Measurements from ENCODE around the gene PRDX3. TPM values are rescaled to one million over a fixed set of nuclear protein-coding genes. Genes with fewer than 3 reads are reported as not detected.

The PRDX3 gene
- total RNA-seq, 2 donors from 2014 or later: 153 to 173 TPM

- Histone ChIP-seq H3K4me3 (ENCODE audit: low read length) (no peak overlapping the region), H3K9ac (ENCODE audit: extremely low read depth, low read length, poor library complexity, severe bottlenecking) (no peak overlapping the region), H3K27ac (ENCODE audit: low read depth, low read length) (no peak overlapping the region), H3K36me3 (ENCODE audit: control insufficient read depth, insufficient read depth, low read length) (no peaks in the 10 kb centered on the region), H3K4me1 (ENCODE audit: control insufficient read depth, insufficient read depth, low read length) (peaks cover 12% of the 10 kb centered on the region), H3K27me3 (ENCODE audit: control insufficient read depth, insufficient read depth, low read length, poor library complexity, severe bottlenecking) (no peaks in the 10 kb centered on the region), H3K9me3 (ENCODE audit: control insufficient read depth, low read length) (no peaks in the 10 kb centered on the region)
- no peak for DNase-seq
- Mint-ChIP-seq H3K9me3 (no peaks in the 10 kb centered on the region), H3K4me1 (peaks cover 17% of the 10 kb centered on the region), H3K4me3 (no peak overlapping the region), H3K27ac (no peak overlapping the region), H3K27me3 (ENCODE audit: insufficient read depth) (no peaks in the 10 kb centered on the region), H3K36me3 (ENCODE audit: low read depth) (no peaks in the 10 kb centered on the region)
- no peak for TF ChIP-seq CTCF (conservative IDR thresholded peaks at IDR 0.05)
- WGBS, 2 experiments (ENCODE audit: insufficient coverage in 1 of 2, insufficient read length in 1 of 2): 93 to 96% methylated on average over 8 to 9 of the region's 9 CpGs
Observed at GRCh38 chr10:119222966-119223386, 44.4 kb upstream of the PRDX3 start.

GRCh38 chr10:119222537-119222936 lies 43.9 kb upstream of the PRDX3 start:
- H3K9me3 ChIP-seq (ENCODE audit: control insufficient read depth, low read length): no peaks in the 10 kb centered on the region
- no peaks in the 10 kb centered on the region for H3K27me3 ChIP-seq (ENCODE audit: control insufficient read depth, insufficient read depth, low read length, poor library complexity, severe bottlenecking)
- no peaks in the 10 kb centered on the region for H3K36me3 Mint-ChIP-seq (ENCODE audit: low read depth)
- peak overlapping the region; percentile 50 for H3K27ac Mint-ChIP-seq
- WGBS, 2 experiments (ENCODE audit: insufficient coverage in 1 of 2, insufficient read length in 1 of 2): 64 to 70% methylated on average over 6 to 9 of the region's 9 CpGs
- no peaks in the 10 kb centered on the region for H3K36me3 ChIP-seq (ENCODE audit: control insufficient read depth, insufficient read depth, low read length)
- H3K4me1 Mint-ChIP-seq: peaks cover 17% of the 10 kb centered on the region
- H3K4me3 ChIP-seq (ENCODE audit: low read length): no peak overlapping the region
- H3K27me3 Mint-ChIP-seq (ENCODE audit: insufficient read depth): no peaks in the 10 kb centered on the region
- H3K4me1 ChIP-seq (ENCODE audit: control insufficient read depth, insufficient read depth, low read length): peaks cover 12% of the 10 kb centered on the region
- no peaks in the 10 kb centered on the region for H3K9me3 Mint-ChIP-seq
- H3K27ac ChIP-seq (ENCODE audit: low read depth, low read length): no peak overlapping the region
- peak; percentile 56 for DNase-seq
- no peak overlapping the region for H3K9ac ChIP-seq (ENCODE audit: extremely low read depth, low read length, poor library complexity, severe bottlenecking)
- H3K4me3 Mint-ChIP-seq: peak overlapping the region; percentile 5
- TF ChIP-seq CTCF (conservative IDR thresholded peaks at IDR 0.05): no peak

GRCh38 chr10:119221666-119222065 lies 43.1 kb upstream of the PRDX3 start:
- DNase-seq: no peak
- Mint-ChIP-seq H3K36me3 (ENCODE audit: low read depth) (no peaks in the 10 kb centered on the region), H3K27me3 (ENCODE audit: insufficient read depth) (no peaks in the 10 kb centered on the region), H3K4me1 (peaks cover 17% of the 10 kb centered on the region), H3K27ac (peak overlapping the region; percentile 50), H3K4me3 (no peak overlapping the region), H3K9me3 (no peaks in the 10 kb centered on the region)
- Histone ChIP-seq H3K4me3 (ENCODE audit: low read length) (no peak overlapping the region), H3K27me3 (ENCODE audit: control insufficient read depth, insufficient read depth, low read length, poor library complexity, severe bottlenecking) (no peaks in the 10 kb centered on the region), H3K27ac (ENCODE audit: low read depth, low read length) (no peak overlapping the region), H3K9ac (ENCODE audit: extremely low read depth, low read length, poor library complexity, severe bottlenecking) (no peak overlapping the region), H3K9me3 (ENCODE audit: control insufficient read depth, low read length) (no peaks in the 10 kb centered on the region), H3K36me3 (ENCODE audit: control insufficient read depth, insufficient read depth, low read length) (no peaks in the 10 kb centered on the region), H3K4me1 (ENCODE audit: control insufficient read depth, insufficient read depth, low read length) (peaks cover 12% of the 10 kb centered on the region)
- no peak for TF ChIP-seq CTCF (conservative IDR thresholded peaks at IDR 0.05)
- WGBS, 2 experiments (ENCODE audit: insufficient coverage in 1 of 2, insufficient read length in 1 of 2): 92% methylated on average over 1 of the region's 1 CpG; no CpG with 5 or more reads in 1 of the 2 experiments
